Measurements from ENCODE around the gene LPP. TPM values are rescaled to one million over a fixed set of nuclear protein-coding genes. Genes with fewer than 3 reads are reported as not detected.

Gene LPP
- total and polyA plus RNA-seq, 2 of the 13 experiments (the other 11 are each of a cell fraction or from before 2014, with no cell fraction given) = 19.2 to 29.9 TPM

DNA sequence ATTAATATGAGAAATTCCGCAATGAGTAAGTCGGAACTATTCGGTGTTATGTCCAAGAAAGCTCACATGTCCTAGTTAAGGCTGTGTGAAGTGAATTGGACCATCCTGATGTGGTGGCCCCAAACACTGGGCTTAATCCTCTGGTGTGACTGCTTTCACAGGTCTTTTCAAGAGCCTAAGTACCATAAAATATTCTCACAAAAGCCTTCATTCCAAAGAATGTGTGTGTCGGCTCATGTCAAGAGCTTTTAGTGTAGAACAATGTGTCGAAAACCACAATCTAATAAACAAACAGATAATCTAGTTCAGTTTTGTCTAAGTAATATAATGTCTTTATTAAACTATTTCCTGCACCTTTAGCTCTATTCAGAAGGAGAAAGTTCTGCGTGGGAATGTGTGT lies 311.4 kb downstream of the LPP start:
- Histone ChIP-seq H3K79me2 (ENCODE audit: insufficient read depth, low read length) (no peaks in the 10 kb centered on the region), H3K4me3 (replicated peaks in 1 of 3; ENCODE audit: insufficient read depth in 1 of 3, low read depth in 2 of 3, low read length in 3 of 3) (no peak overlapping the region), H3K4me2 (ENCODE audit: low read depth, low read length) (no peak overlapping the region), H3K36me3 (replicated peaks in 1 of 2; ENCODE audit: control insufficient read depth in 1 of 2, insufficient read depth in 2 of 2, low read length in 2 of 2) (peaks cover 0 to 2% of the 10 kb centered on the region in 2 experiments; a peak in 2 of 5 replicates), H3K9me3 (ENCODE audit: low read length) (no peaks in the 10 kb centered on the region), H3K27ac (ENCODE audit: extremely low read length, insufficient read depth, low read length) (no peak overlapping the region), H2AFZ (ENCODE audit: low read length) (no peak overlapping the region), H4K20me1 (ENCODE audit: insufficient read depth, low read length) (no peaks in the 10 kb centered on the region), H3K9ac (ENCODE audit: insufficient read depth, low read depth, low read length) (no peak overlapping the region), H3K4me1 (ENCODE audit: insufficient read depth, low read length) (peaks cover 22% of the 10 kb centered on the region), H3K27me3 (ENCODE audit: control insufficient read depth in 1 of 2, insufficient read depth in 2 of 2, low read length in 2 of 2) (no peaks in the 10 kb centered on the region)
- BruUV-seq (replicated peaks) = no TSS peak
- intact Hi-C loops (cut with micrococcal nuclease; ENCODE audit: unreplicated experiment) = no loop called here
- ChIA-PET CTCF (ENCODE audit: low intra/inter-chr PET ratio, low total read pairs) (no interaction called here), POLR2A (no interaction called here)
- 97% methylated on average over 6 of the region's 6 CpGs for WGBS (ENCODE audit: low lambda C conversion rate)
- no peak for ATAC-seq
- no peak for FAIRE-seq
- DNase-seq (ENCODE audit: low spot score) = no peak
- TF ChIP-seq FOSL2 (CRISPR knock-in tag; IDR thresholded peaks at IDR 0.05) = no peak
- no peak for TF ChIP-seq GTF3A (CRISPR knock-in tag; conservative IDR thresholded peaks at IDR 0.05)
- TF ChIP-seq ZMYM3 (CRISPR knock-in tag; IDR thresholded peaks at IDR 0.05) = no peak
- TF ChIP-seq HDAC6 (IDR thresholded peaks at IDR 0.05; ENCODE audit: low read depth, low read length) = no peak
- no peak for TF ChIP-seq ZSCAN12 (CRISPR knock-in tag; IDR thresholded peaks at IDR 0.05)
- no peak for TF ChIP-seq TEAD3 (CRISPR knock-in tag; optimal IDR thresholded peaks at IDR 0.05; ENCODE audit: borderline replicate concordance)
- TF ChIP-seq, protein P1, sequence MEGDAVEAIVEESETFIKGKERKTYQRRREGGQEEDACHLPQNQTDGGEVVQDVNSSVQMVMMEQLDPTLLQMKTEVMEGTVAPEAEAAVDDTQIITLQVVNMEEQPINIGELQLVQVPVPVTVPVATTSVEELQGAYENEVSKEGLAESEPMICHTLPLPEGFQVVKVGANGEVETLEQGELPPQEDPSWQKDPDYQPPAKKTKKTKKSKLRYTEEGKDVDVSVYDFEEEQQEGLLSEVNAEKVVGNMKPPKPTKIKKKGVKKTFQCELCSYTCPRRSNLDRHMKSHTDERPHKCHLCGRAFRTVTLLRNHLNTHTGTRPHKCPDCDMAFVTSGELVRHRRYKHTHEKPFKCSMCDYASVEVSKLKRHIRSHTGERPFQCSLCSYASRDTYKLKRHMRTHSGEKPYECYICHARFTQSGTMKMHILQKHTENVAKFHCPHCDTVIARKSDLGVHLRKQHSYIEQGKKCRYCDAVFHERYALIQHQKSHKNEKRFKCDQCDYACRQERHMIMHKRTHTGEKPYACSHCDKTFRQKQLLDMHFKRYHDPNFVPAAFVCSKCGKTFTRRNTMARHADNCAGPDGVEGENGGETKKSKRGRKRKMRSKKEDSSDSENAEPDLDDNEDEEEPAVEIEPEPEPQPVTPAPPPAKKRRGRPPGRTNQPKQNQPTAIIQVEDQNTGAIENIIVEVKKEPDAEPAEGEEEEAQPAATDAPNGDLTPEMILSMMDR (CRISPR knock-in tag; IDR thresholded peaks at IDR 0.05) = no peak
- TF ChIP-seq, protein P2, sequence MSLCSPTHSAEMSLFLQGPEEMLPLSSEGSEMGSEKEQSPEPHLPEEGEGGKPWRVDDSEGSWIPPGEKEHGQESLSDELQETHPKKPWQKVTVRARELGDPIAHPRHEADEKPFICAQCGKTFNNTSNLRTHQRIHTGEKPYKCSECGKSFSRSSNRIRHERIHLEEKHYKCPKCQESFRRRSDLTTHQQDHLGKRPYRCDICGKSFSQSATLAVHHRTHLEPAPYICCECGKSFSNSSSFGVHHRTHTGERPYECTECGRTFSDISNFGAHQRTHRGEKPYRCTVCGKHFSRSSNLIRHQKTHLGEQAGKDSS (CRISPR knock-in tag; IDR thresholded peaks at IDR 0.05; ENCODE audit: borderline replicate concordance, low read depth) = no peak
- no peak for TF ChIP-seq CBFB (CRISPR knock-in tag; IDR thresholded peaks at IDR 0.05)
- in situ Hi-C loops (cut with HindIII; ENCODE audit: extremely low pct_ligation_motif_present, low pct_unique_long_range_greater_than_20kb) = no loop called here
